GM18499 (cell line): ENCODE data around the gene PNPO.

Experiments used
- ATAC-seq: cut with Tn5 transposase; IDR thresholded peaks from one replicate; pipeline ENCODE4 v1.9.1; 2021; ENCODE audit warnings: moderate number of reproducible peaks; ENCODE audit not compliant: insufficient read depth, unreplicated experiment

PNPO gene

DNA sequence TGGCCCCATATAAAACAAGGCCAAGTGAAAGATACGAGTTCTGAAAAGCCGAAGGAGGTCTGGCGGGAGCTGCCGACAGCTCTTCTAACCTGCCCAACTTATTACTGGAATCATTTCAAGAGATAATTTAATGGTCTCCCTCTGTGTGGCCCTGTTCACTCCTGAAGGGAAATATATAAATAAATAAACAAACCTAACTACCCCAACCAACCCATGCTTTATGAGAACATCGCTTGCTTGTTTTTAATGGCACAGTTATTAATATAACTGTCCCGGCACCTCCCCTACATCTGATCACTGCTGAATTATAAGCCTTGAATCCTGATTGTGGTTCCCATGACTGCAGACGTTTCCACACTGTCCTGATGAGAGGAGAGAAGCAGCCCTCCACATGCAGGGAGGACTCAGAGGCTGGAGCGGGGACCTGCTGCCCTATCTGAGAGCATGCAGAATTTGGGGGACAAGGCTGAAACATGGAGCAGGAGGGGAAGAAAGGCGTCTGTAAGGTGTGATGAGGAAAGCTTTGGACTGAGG is 51.7 kb downstream of the PNPO start:
- no peak for ATAC-seq

- no peak for ATAC-seq
These were observed 52.6 kb downstream of the PNPO start for GRCh38 chr17:47993964-47994363.

- ATAC-seq: no peak
These were observed 53.4 kb downstream of the PNPO start for GRCh38 chr17:47994724-47995123.

DNA sequence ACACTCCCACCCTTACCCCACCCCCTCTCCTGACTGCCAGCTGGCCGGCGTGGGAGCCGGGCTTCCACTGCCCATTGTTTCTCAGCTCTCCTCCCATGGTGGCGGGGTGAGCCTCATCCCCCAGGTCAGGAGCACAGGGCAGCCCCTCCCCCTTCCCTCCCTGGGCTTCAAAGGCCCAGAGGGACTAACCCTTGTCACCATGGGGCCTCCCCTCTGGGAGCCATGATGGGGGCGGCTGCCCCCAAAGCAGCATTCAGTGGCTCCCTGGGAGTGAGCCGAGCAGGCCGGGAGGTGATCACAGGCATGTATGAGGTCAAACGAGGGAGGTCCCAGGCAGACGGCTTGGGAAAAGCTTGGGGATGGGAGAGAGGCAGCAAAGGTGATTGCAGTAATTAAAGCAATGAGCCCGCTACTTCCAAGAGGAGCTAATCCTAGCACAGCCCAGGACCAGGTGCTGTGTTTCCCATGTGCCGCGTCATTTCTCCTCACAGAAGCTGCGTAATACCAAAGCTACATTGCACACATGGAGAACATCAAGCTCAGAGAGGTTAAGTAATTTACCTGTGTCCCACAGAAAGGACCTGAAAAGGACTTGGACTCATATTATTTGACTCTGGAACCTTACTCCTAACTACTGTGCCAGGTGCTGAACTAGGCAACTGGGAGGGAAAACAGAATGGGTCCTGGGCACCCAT is 54.0 kb downstream of the PNPO start:
- no peak for ATAC-seq

- ATAC-seq: no peak
These were observed 54.8 kb downstream of the PNPO start for GRCh38 chr17:47996201-47996600.

DNA sequence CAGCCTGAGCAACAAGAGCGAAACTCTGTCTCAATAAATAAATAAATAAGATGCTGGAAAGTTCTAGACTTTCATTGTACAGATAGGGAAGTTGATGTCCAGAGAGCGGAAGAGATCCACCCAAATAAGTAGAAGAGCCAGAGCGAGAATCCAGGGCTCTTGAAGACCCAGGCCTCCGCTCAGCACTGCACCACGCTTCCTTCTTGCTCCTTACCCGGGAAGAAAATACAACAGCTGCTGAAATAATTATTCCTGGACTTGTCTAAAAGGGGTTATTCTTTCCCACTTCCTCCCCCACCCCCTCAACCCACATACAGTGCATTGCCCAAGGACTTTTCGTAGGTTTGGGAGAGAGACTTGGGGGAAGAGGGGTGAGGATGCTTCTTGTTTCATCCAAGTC is 56.2 kb downstream of the PNPO start:
- ATAC-seq: no peak

DNA sequence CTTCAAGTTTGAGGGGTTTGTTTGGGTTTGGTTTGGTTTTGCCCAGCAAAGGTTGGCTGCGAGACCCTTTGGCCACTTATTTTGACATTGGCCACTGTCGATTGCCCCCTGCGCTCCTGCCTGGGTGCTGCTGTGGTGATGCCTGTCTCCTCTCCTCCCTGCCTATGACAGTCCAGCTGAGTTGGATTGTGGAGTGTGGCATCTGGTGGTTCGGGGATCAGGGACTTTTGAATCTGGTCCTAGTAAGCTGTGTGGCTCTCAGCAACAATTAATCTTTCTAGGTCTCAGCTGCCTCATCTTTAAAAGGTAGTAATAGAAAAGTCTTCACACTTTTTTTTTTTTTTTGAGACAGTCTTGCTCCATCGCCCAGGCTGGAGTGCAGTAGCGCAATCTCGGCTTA is 56.7 kb downstream of the PNPO start:
- ATAC-seq: no peak
